Cardiac fibroblast (primary cell): ENCODE results near the gene DHRS1.

ENCODE experiments used
- DNase-seq, 2 donors: peaks; one replicate each; pipeline versions ENCODE4 v3.0.0 to v3.0.0-alpha.2; 2010; ENCODE audit warnings: low read depth in 2 of 2
- H3K4me3 ChIP-seq, 2 donors: replicated peaks in 1 of 2; 1 replicate in 1 of 2; 2 replicates in 1 of 2; pipeline ENCODE4 v1.5.1; 2011; ENCODE audit warnings: low read depth in 2 of 2, low read length in 2 of 2, mild to moderate bottlenecking in 2 of 2, moderate library complexity in 1 of 2
- TF ChIP-seq, protein P1 (sequence below): IDR thresholded peaks from one replicate; pipeline ENCODE4 v1.5.1; 2011; ENCODE audit warnings: low read depth, mild to moderate bottlenecking, low read length, inconsistent platforms

Gene DHRS1

DNA sequence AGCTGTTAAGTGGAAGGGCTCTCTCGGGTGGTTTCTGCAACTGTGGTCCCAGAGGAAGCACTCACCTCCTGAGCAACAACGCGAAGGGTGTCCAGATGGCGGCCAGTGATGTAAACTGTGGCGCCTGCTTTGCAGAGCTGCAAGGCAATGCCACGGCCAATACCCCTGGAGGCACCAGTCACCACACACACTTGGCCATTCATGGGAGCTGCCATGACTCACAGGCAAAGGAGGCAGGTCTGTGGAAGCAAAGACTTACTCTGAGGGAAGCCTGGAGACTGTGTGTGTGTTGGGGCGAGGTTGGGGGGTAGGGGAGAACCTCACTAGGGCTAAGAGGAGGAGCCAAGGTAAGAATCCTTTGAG is 707 bp downstream of the DHRS1 start:
- TF ChIP-seq, protein P1, sequence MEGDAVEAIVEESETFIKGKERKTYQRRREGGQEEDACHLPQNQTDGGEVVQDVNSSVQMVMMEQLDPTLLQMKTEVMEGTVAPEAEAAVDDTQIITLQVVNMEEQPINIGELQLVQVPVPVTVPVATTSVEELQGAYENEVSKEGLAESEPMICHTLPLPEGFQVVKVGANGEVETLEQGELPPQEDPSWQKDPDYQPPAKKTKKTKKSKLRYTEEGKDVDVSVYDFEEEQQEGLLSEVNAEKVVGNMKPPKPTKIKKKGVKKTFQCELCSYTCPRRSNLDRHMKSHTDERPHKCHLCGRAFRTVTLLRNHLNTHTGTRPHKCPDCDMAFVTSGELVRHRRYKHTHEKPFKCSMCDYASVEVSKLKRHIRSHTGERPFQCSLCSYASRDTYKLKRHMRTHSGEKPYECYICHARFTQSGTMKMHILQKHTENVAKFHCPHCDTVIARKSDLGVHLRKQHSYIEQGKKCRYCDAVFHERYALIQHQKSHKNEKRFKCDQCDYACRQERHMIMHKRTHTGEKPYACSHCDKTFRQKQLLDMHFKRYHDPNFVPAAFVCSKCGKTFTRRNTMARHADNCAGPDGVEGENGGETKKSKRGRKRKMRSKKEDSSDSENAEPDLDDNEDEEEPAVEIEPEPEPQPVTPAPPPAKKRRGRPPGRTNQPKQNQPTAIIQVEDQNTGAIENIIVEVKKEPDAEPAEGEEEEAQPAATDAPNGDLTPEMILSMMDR = no peak
- peak; percentile 35 to 75 for DNase-seq
- H3K4me3 ChIP-seq = peak overlapping the region; percentile 63 to 100

DNA sequence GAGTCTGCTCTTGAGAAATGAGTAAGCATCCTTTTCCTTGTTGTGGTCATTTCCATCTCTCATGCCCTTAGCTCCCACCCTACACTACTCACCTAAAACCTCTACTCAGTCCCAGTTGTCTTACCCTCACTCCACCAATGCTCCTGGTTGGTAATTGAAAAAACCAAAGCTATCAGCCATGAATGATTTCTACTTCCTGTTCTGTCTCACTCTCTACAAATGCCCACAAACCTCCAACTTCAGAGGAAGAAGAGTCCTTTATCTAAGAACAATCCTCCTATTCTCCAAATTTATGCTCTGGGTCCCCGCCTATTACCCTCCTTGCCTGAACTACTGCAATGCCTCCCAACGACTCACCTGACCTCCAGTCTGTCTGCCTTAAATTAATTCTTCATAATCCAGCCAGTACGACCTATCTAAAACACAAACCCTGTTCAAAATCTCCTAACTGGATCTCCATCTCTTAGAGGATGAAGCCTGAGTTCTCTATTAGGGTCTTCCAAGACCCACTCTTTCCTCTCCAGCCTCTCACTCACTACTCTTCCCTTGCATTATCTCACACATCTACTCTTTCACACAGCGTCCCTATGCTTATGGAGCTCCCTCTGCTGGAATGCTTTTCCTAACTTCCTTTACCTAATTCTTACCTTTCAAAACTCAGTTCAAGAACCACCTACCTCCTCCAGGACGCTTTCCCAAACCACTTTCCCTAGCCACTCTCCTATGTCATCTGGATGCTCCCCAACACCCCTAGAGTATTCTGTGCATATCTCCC is 2.2 kb downstream of the DHRS1 start:
- no peak overlapping the region for H3K4me3 ChIP-seq
- TF ChIP-seq, protein P1 = peak; percentile 40
- DNase-seq = peak; percentile 31 to 39

DNA sequence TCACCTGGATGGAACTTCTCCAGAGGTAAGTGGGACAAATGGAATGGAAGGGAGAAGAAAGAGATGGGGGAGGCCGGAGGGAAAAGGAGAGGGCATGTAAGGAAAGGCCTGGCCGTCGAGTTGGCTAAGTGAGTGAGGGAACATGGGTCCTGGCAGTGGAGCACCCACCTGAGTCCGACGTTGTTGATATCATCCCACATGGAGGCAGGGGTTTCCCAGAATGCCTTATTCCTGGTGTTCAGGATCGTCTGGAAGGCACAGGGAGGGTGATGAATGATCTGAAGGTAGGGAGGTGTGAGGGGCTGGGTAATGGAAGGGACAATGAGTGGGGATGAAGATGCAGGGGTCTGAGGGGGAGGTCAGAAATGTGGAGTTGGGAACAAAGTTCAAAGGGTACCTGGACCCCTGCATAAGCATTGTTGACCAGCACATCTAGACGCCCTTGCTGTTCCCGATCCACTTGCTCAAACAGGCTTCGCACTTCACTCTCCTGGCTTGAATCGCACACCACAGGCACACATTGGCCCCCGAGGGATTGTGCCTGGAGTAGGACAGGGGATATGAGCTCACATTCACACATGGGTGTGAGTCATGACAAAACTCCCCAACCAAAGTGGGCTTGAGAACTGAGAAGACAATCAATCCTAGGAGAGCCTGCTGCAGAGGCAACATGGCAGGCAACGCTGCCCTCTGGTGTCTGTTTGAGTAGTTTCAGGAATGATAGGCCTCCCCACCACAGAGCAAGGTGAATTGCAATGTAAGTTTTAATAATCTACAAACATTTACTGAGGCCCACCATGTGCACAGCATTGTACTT is 3.0 kb downstream of the DHRS1 start:
- DNase-seq = peak; percentile 92 to 98

DNA sequence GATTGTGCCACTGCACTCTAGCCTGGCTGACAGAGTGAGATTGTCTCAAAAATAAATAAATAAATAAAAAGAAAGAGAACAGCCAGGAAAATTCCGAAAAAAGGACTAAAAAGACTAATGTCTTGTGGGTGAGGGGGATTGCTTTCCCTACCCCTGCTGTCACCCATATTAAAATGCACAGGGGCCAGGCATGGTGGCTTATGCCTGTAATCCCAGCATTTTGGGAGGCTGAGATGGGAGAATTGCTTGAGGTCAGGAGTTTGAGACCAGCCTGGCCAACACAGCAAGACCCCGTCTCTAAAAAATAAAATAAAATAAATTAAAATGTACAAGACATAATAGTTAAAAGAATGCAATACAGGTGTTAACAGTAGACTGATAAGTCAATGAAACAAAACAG is 6.1 kb downstream of the DHRS1 start:
- no peak overlapping the region for H3K4me3 ChIP-seq
- no peak for DNase-seq
- TF ChIP-seq, protein P1 = no peak

More for the DNA sequence above, 3.0 kb downstream of the DHRS1 start:
- no peak overlapping the region for H3K4me3 ChIP-seq
- TF ChIP-seq, protein P1 = peak; percentile 81

DNA sequence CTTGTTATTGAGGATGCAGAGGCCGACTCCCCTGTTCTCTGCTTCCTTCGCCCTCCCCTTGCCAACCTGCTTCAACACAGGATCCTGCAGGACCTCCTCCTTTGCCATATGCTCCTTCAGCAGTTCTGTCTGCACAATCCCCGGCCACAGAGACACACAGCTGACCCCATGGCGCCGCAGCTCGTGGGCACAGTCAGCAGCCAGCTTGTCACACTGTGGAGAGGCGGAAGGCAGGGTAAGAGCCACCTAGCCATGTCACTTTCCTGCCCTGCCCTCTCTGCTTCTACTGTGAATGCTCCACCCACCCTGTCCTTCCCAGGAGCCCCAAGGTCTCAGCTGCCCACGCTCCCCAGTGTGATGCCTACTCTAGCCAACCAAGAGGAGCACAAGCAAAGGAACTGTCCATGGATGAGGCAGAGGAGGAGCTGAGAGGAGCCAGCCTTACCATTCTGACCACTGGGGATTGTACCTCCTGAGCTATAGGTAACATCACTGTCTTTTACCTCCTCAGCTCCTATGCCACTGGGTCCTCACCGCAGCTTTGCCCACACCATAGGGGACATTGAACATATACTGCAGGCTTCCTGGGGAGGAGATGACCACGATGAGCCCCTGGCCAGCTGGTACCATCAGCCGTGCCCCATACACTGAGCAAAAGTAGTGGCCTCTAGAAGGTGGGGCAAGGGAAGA is 7.3 kb downstream of the DHRS1 start:
- no peak for DNase-seq
- H3K4me3 ChIP-seq = no peak overlapping the region
- TF ChIP-seq, protein P1 = no peak

DNA sequence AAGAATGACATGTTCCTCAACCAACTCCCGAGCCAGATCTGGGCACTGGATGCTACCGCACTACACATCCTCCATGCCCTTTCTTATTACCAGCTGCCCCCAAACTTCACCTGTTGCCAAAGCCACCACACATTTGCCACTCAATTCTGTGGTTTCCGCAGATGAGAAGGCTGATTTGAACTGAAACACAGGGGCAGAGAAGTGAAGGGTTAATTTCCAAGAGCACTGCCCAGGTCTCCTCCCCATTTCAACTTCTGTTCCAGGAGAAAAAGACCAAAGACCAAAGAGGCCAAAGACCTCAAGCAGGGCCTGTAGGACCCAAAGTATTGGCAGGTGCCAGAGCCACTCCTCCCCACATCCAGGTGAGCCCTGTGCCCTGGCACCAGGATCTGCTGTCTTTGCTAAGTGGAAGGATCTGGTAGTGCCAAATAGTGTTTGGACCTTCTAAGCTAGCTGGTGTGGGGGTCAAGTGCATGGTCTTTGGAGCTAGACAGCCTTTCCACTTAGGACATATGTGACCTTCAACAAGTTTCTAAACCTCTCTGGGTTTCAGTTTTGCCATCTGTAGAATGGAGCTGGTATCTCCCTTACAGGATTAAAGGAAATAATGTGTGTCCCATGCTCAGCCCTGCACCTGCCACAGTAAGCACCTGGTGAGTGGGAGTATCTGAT is 8.0 kb downstream of the DHRS1 start:
- H3K4me3 ChIP-seq = no peak overlapping the region
- TF ChIP-seq, protein P1 = no peak

More for the DNA sequence above, 8.0 kb downstream of the DHRS1 start:
- DNase-seq = no peak
